Lower leg skin (tissue), 4 donors: ENCODE data around the gene LCLAT1. TPM values are rescaled to one million over a fixed set of nuclear protein-coding genes. Genes with fewer than 3 reads are reported as not detected.

Experiments
- DNase-seq, 2 donors: peaks; one replicate each; pipeline ENCODE4 v3.0.0-alpha.2; 2019; ENCODE audit warnings: low spot score in 2 of 2
- H3K4me3 ChIP-seq: fragments of 200-600 bp; sonication (generic); 2 replicates; pipeline ENCODE4 v1.5.1; 2017; ENCODE audit warnings: mild to moderate bottlenecking, low read depth; ENCODE audit not compliant: poor library complexity, severe bottlenecking
- POLR2A ChIP-seq, 2 donors: fragments of 450-650 bp; IDR thresholded peaks; one replicate each; pipeline ENCODE4 v1.6.1; 2016 to 2017; ENCODE audit warnings: antibody characterized with exemption in 2 of 2, mild to moderate bottlenecking in 1 of 2, moderate library complexity in 1 of 2
- WGBS, 2 donors: methylation state at CpG; one replicate each; pipeline ENCODE4 v1.1.5; 2018; 5-methylcytosine and 5-hydroxymethylcytosine counted together
- intact Hi-C: fragments of 100-400 bp; cut with DNase I; formaldehyde crosslinking; loops from one replicate; pipeline ENCODE4 v1.15.0; 2023; ENCODE audit warnings: low total_unique reads
- total RNA-seq, 4 donors: library from RNA; depleted of rRNA; stranded (reverse); fragments of >200 nt; gene quantifications; one replicate each; pipeline ENCODE4 v1.1.0, GENCODE V29; 2016
- TF ChIP-seq, protein P1 (sequence below), 3 donors: fragments of 450-650 bp; IDR thresholded peaks; one replicate each; pipeline ENCODE4 v1.5.1; 2016; ENCODE audit warnings: antibody characterized with exemption in 3 of 3, mild to moderate bottlenecking in 3 of 3, moderate library complexity in 2 of 3

The LCLAT1 gene
- total RNA-seq, 4 donors from 2014 or later, result 5.2 to 19.1 (median 12.0) TPM

DNA sequence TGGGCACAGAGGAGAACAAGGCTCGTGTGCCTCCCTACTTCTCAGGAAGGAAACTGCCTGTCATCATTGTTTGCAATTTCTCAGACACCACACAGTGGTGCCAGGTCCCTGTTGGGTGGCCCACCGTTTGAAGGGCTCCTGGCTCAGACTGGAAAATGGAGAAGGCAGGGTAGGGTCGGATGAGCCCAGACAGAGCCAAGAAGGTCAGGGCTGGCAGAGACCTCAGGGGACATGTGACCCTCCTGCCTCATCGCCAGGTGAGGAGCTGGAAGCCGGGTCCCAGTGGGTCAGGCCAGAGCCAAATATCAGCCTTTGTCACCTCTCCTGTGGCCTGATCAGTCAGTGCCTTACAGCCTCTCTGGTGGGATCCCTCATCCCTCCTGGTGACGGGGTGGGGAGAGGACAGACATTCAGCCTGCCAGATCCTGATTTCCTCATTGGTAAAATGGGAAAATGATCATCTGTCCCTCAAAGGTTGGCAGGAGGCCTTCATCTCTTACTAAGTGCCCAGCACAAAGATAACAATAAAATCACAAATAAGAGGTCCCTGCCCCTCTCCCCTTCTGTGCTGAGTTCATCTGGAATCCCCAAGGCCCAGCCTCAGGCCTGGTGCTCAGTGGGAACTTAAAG lies 242.6 kb downstream of the LCLAT1 start:
- WGBS, 2 donors, result 51 to 70% methylated on average over 5 to 6 of the region's 6 CpGs
- H3K4me3 ChIP-seq, result no peak overlapping the region
- peak in 1 of 2 donors; percentile 81 for DNase-seq
- intact Hi-C loops, result no loop called here
- TF ChIP-seq POLR2A (IDR thresholded peaks at IDR 0.05), result no peak
- TF ChIP-seq, protein P1, sequence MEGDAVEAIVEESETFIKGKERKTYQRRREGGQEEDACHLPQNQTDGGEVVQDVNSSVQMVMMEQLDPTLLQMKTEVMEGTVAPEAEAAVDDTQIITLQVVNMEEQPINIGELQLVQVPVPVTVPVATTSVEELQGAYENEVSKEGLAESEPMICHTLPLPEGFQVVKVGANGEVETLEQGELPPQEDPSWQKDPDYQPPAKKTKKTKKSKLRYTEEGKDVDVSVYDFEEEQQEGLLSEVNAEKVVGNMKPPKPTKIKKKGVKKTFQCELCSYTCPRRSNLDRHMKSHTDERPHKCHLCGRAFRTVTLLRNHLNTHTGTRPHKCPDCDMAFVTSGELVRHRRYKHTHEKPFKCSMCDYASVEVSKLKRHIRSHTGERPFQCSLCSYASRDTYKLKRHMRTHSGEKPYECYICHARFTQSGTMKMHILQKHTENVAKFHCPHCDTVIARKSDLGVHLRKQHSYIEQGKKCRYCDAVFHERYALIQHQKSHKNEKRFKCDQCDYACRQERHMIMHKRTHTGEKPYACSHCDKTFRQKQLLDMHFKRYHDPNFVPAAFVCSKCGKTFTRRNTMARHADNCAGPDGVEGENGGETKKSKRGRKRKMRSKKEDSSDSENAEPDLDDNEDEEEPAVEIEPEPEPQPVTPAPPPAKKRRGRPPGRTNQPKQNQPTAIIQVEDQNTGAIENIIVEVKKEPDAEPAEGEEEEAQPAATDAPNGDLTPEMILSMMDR (IDR thresholded peaks at IDR 0.05), result no peak

DNA sequence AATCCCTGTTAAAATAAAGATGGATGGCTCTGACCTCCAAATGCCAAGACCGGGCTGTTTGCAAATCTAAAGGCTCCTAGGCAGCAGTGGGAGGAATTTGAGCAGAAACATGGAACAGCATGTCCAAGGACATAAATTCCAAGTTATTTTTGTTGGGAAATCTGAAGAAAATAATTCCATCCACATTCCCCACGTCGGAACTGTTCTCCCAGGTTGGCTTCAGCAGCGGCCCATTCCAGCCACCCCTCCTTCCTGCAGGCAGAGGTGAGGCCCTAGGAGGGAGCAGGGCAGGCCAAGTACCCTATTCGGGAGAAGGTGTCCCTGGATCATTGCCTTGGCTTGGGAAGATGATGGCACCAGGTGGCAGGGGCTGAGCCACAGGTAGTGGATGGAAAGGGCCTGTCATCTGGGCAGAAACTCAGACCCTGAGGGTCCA lies 243.1 kb downstream of the LCLAT1 start:
- intact Hi-C loops, result no loop called here
- DNase-seq, result peak in 1 of 2 donors; percentile 82
- H3K4me3 ChIP-seq, result no peak overlapping the region
- no peak for TF ChIP-seq POLR2A (IDR thresholded peaks at IDR 0.05)
- TF ChIP-seq, protein P1 (IDR thresholded peaks at IDR 0.05), result no peak
- WGBS, 2 donors, result 46 to 64% methylated on average over 5 of the region's 5 CpGs

DNA sequence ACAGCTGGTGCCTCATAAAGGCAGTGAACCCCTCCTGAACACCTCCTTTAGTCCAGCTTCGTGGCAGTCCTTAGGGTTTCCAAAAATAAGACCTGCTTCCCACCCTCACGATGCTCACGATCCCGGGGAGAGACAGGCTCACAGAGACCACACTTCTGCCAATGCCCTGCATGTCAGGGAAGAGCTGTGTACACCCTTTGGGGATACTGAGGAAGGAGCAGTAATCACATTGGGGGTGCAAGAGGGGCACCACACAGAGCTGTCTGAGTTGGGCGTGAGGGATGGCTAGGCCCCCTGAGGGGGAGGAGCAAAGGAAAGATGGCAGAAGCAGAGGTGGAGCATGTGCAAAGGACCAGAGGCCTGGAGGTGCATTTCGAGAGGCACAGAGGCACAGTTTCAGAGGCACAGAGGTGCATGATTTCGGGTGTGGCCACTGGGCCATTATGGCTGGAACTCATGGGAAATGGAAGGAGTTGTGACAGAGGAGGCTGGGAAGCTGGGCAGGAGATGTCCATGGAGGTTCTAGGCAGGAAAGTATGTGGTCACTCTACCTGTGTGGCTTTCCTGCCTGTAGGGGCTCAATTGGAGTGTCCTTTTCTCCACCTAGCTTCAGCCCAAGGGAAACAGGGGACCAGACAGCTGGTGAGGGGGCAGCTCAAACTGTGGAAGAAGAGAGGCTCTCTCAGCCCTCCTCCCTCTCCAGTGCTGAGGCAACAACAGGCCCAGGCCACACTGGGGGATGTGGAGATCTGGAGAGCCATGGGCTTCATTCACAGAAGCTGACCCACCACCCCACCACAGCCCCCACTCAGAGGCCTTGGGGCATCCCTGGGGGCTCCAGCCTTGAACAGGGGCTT lies 244.3 kb downstream of the LCLAT1 start:
- DNase-seq, result peak in 1 of 2 donors; percentile 56
- H3K4me3 ChIP-seq, result no peak overlapping the region
- intact Hi-C loops, result no loop called here
- no peak for TF ChIP-seq POLR2A (IDR thresholded peaks at IDR 0.05)
- TF ChIP-seq, protein P1 (IDR thresholded peaks at IDR 0.05), result no peak
- 91 to 92% methylated on average over 7 of the region's 7 CpGs for whole genome bisulfite sequencing, 2 donors

DNA sequence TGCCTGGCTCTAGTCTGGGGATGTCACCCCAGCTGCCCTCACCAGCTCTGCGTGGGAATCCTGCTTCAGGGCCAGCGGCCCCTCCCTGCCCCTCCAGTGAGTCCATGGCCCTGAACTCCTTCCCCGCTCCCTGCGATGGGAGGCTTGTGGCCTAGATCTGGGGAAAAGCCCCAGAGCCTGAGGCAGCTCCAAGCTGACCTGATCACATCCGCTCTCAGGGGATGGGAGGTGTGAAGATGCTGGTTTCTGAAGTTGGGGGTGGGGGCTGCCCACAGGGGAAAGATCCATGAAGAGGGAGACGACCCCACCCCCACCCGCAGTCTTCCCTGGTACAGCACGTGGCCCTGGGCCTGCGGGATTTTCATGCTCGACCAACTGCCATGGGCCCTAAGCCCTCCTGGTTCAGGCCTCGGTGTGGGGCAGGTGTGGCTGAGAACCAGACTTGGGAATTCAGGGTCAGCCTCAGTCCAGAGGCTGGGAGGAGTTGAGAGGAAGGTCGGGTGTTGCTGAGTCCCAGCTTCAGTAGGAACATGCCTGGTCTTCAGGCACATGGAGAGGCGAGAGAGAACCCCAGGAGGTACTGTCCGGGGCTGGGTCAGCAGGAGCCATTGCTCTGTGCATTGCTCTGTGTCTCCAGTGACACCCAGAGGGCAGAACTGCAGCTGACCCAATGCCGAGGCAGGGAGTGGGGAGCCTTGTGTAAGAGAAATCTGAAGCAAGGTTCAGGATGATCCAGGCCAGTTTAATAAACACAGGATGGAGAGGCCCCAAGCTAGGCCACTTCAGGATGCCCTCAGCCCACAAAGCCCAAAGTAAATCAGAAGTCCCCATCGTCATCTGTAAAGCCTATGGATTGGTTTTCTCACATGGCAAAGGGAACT lies 245.1 kb downstream of the LCLAT1 start:
- intact Hi-C loops, result no loop called here
- DNase-seq, result peak in 1 of 2 donors; percentile 81
- no peak for TF ChIP-seq POLR2A (IDR thresholded peaks at IDR 0.05)
- TF ChIP-seq, protein P1 (IDR thresholded peaks at IDR 0.05), result no peak
- no peak overlapping the region for H3K4me3 ChIP-seq
- WGBS, 2 donors, result 90 to 91% methylated on average over 14 to 16 of the region's 16 CpGs

DNA sequence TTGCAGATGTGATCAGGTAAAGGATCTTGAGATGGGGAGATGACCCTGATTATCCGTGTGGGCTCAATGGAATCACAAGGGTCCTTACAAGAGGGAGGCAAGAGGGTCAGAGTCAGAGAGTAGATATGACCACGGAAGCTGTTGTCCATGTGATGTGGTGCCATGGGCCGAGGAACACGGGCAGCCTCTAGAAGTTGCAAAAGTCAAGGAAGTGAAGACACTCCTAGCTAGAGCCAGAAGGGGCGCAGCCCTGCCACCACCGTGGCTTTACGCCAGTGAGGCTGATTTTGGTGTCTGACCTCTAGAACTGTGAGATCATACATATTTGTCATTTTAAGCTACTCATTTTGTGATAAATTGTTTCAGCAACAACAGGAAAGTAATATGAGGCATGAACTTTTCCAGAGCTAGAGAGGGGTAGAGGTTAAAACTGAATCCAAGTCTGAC lies 245.8 kb downstream of the LCLAT1 start:
- no peak overlapping the region for H3K4me3 ChIP-seq
- DNase-seq, result peak in 1 of 2 donors; percentile 65
- 86 to 89% methylated on average over 7 of the region's 7 CpGs for WGBS, 2 donors
- TF ChIP-seq, protein P1 (IDR thresholded peaks at IDR 0.05), result no peak
- no peak for TF ChIP-seq POLR2A (IDR thresholded peaks at IDR 0.05)
- intact Hi-C loops, result no loop called here
